ENCODE measurements around the gene MEI4.
A peak's percentile ranks its signal among the peaks of the same experiment; 100 is the strongest.
"Not testable (repeated sequence)": the region's sequence is repeated elsewhere in the genome, so short reads cannot be mapped to it uniquely, and the experiment has no call there.

The MEI4 gene

GRCh38 chr6:77683515-77683914 lies 30.7 kb downstream of the MEI4 start:
- DNase-seq (ENCODE audit: low spot score), result no peak

GRCh38 chr6:77686931-77687330 lies 34.1 kb downstream of the MEI4 start:
- DNase-seq (ENCODE audit: low spot score), result no peak

GRCh38 chr6:77688649-77689048 lies 35.8 kb downstream of the MEI4 start:
- DNase-seq (ENCODE audit: low spot score), result no peak

GRCh38 chr6:77700095-77700494 lies 47.3 kb downstream of the MEI4 start:
- DNase-seq (ENCODE audit: low spot score), result not testable (repeated sequence)

- DNase-seq (ENCODE audit: low spot score), result no peak
These were observed 54.8 kb downstream of the MEI4 start for GRCh38 chr6:77707603-77708002.

- DNase-seq (ENCODE audit: low spot score), result no peak
These were observed 62.7 kb downstream of the MEI4 start for GRCh38 chr6:77715588-77715987.

- no peak for DNase-seq (ENCODE audit: low spot score)
These were observed 63.5 kb downstream of the MEI4 start for GRCh38 chr6:77716311-77716710.

- DNase-seq (ENCODE audit: low spot score), result not testable (repeated sequence)
These were observed 83.2 kb downstream of the MEI4 start for GRCh38 chr6:77736010-77736409.

GRCh38 chr6:77740380-77740779 lies 87.5 kb downstream of the MEI4 start:
- peak; percentile 7 for DNase-seq (ENCODE audit: low spot score)

- not testable (repeated sequence) for DNase-seq (ENCODE audit: low spot score)
These were observed 99.3 kb downstream of the MEI4 start for GRCh38 chr6:77752156-77752555.

- DNase-seq (ENCODE audit: low spot score), result no peak
These were observed 109.5 kb downstream of the MEI4 start for GRCh38 chr6:77762386-77762785.

GRCh38 chr6:77763124-77763523 lies 110.3 kb downstream of the MEI4 start:
- no peak for DNase-seq (ENCODE audit: low spot score)

GRCh38 chr6:77764364-77764763 lies 111.5 kb downstream of the MEI4 start:
- DNase-seq (ENCODE audit: low spot score), result no peak

- DNase-seq (ENCODE audit: low spot score), result no peak
These were observed 120.5 kb downstream of the MEI4 start for GRCh38 chr6:77773157-77773822.

GRCh38 chr6:77774457-77774856 lies 121.6 kb downstream of the MEI4 start:
- no peak for DNase-seq (ENCODE audit: low spot score)

- DNase-seq (ENCODE audit: low spot score), result no peak
These were observed 123.6 kb downstream of the MEI4 start for GRCh38 chr6:77776441-77776840.

- no peak for DNase-seq (ENCODE audit: low spot score)
These were observed 125.7 kb downstream of the MEI4 start for GRCh38 chr6:77778527-77778926.

GRCh38 chr6:77786935-77787629 lies 134.2 kb downstream of the MEI4 start:
- DNase-seq (ENCODE audit: low spot score), result no peak

GRCh38 chr6:77796824-77797809 lies 144.3 kb downstream of the MEI4 start:
- no peak for DNase-seq (ENCODE audit: low spot score)

GRCh38 chr6:77812304-77812703 lies 159.5 kb downstream of the MEI4 start:
- DNase-seq (ENCODE audit: low spot score), result no peak

- no peak for DNase-seq (ENCODE audit: low spot score)
These were observed 160.3 kb downstream of the MEI4 start for GRCh38 chr6:77813090-77813489.

- no peak for DNase-seq (ENCODE audit: low spot score)
These were observed 161.3 kb downstream of the MEI4 start for GRCh38 chr6:77814119-77814518.

GRCh38 chr6:77815531-77815930 lies 162.7 kb downstream of the MEI4 start:
- DNase-seq (ENCODE audit: low spot score), result no peak
